PC-3 (cell line): ENCODE measurements around the gene VMO1.

ENCODE experiments used
- CTCF ChIP-seq: fragments of 300-600 bp; sonication (generic); conservative IDR thresholded peaks from 2 replicates; pipeline ENCODE4 v1.5.1; 2017; ENCODE audit warnings: antibody characterized with exemption, low read depth, mild to moderate bottlenecking, low read length
- EZH2 ChIP-seq: fragments of 300-600 bp; sonication (generic); IDR thresholded peaks from one replicate; pipeline ENCODE4 v1.6.1; 2017; ENCODE audit warnings: antibody characterized with exemption, mild to moderate bottlenecking, low read length; ENCODE audit not compliant: unreplicated experiment
- EZH2phosphoT487 ChIP-seq: fragments of 300-600 bp; sonication (generic); IDR thresholded peaks from 2 replicates; pipeline ENCODE4 v1.6.1; 2018; ENCODE audit warnings: mild to moderate bottlenecking, antibody characterized with exemption, low read length, borderline replicate concordance

DNA sequence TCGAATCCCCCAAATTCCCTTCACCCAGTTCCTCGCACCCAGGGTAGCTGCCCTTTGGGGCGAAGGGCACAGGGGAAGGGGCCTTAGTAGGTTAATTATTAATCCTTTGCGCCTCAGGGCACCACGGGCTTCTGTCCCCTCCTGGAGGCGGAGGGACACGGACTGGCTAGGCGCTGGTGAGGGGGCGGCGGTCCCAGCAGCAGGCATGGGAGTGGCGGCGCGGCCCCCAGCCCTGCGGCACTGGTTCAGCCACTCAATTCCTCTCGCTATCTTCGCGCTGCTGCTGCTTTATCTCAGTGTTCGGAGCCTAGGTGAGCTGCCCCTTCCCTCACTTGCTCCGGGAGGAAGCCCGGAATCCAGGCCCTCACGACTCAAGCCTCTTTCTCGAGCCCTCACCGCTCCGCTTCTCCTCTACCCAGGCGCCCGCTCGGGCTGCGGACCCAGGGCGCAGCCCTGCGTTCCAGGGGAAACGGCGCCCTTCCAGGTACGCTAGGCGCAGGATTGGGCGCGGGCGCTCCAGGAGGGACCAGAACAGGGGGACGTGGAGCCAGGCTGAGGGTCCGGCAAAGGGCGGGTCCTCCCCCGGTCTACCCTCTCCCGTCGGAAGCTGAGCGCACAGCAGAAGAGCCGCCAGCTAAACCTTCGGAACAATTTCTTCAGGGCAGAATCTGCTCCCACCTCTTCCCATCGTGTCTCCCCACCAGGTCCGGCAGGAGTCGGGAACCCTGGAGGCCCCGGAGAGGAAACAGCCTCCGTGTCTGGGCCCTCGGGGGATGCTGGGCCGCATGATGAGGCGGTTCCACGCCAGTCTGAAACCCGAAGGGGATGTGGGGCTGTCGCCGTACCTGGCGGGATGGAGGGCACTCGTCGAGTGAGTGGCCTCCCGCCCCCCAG is 2.9 kb upstream of the VMO1 start, which contains the start of gene GLTPD2:
- TF ChIP-seq EZH2 = no peak
- TF ChIP-seq CTCF = no peak
- TF ChIP-seq EZH2phosphoT487 = no peak
